ENCODE data around the gene PCDHB2. TPM values are rescaled to one million over a fixed set of nuclear protein-coding genes. Genes with fewer than 3 reads are reported as not detected.
A peak's percentile ranks its signal among the peaks of the same experiment; 100 is the strongest.
"Not testable (repeated sequence)": the region's sequence is repeated elsewhere in the genome, so short reads cannot be mapped to it uniquely, and the experiment has no call there.

PCDHB2 gene
- polyA plus RNA-seq, 2 of the 4 experiments (the other 2 are of a cell fraction): 3.4 to 5.0 TPM

DNA sequence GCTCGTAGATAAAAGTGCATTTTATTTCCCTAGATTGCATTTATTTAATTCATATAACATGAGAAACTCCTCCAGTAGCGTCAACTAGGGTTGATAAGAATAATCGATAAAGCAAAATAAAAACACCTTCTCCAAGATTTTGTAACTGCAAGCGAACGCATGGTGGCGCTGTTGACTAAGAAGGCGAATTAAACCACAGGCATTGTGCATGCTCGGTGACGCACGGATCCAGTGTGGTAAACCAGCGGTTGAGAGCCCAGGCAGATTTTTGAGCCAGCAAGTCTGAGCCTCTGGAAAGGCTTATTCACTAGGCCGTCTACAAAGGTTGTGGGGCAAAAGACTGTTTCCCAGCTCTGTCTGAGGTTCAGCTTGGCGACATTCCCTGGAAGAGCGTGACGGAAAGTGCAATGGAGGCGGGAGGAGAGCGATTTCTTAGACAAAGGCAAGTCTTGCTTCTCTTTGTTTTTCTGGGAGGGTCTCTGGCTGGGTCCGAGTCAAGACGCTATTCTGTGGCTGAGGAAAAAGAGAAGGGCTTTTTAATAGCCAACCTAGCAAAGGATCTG is 5.9 kb downstream of the PCDHB2 start, which contains the start of gene PCDHB3:
Gene PCDHB3 (plus strand): TSS at position 231 of the 563 bp plus-strand sequence. CDS start 177 bp downstream, at position 408.
- TF ChIP-seq GATA3 (IDR thresholded peaks at IDR 0.05; ENCODE audit: borderline replicate concordance) (no peak), CHD2 (IDR thresholded peaks at IDR 0.05; ENCODE audit: low read length, partially characterized antibody) (no peak), NFE2L2 (conservative IDR thresholded peaks at IDR 0.05; ENCODE audit: low read length) (no peak), KDM1A (IDR thresholded peaks at IDR 0.05; ENCODE audit: low read depth) (no peak), JUNB (IDR thresholded peaks at IDR 0.05) (no peak), ZSCAN20 (CRISPR knock-in tag; IDR thresholded peaks at IDR 0.05) (no peak), CBX2 (IDR thresholded peaks at IDR 0.05; ENCODE audit: borderline replicate concordance, low read depth) (no peak), CHD4 (IDR thresholded peaks at IDR 0.05; ENCODE audit: borderline replicate concordance) (no peak)
- TF ChIP-seq, protein P1, sequence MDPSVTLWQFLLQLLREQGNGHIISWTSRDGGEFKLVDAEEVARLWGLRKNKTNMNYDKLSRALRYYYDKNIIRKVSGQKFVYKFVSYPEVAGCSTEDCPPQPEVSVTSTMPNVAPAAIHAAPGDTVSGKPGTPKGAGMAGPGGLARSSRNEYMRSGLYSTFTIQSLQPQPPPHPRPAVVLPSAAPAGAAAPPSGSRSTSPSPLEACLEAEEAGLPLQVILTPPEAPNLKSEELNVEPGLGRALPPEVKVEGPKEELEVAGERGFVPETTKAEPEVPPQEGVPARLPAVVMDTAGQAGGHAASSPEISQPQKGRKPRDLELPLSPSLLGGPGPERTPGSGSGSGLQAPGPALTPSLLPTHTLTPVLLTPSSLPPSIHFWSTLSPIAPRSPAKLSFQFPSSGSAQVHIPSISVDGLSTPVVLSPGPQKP (IDR thresholded peaks at IDR 0.05; ENCODE audit: low read depth, low read length): no peak
- TF ChIP-seq, protein P2, sequence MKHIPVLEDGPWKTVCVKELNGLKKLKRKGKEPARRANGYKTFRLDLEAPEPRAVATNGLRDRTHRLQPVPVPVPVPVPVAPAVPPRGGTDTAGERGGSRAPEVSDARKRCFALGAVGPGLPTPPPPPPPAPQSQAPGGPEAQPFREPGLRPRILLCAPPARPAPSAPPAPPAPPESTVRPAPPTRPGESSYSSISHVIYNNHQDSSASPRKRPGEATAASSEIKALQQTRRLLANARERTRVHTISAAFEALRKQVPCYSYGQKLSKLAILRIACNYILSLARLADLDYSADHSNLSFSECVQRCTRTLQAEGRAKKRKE (CRISPR knock-in tag; IDR thresholded peaks at IDR 0.05; ENCODE audit: low read depth): no peak
- TF ChIP-seq, protein P3, sequence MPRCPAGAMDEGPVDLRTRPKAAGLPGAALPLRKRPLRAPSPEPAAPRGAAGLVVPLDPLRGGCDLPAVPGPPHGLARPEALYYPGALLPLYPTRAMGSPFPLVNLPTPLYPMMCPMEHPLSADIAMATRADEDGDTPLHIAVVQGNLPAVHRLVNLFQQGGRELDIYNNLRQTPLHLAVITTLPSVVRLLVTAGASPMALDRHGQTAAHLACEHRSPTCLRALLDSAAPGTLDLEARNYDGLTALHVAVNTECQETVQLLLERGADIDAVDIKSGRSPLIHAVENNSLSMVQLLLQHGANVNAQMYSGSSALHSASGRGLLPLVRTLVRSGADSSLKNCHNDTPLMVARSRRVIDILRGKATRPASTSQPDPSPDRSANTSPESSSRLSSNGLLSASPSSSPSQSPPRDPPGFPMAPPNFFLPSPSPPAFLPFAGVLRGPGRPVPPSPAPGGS (IDR thresholded peaks at IDR 0.05): no peak
- no peaks in the 10 kb centered on the region for H3K4me1 ChIP-seq
- no peak within 1 kb of the TSS for H3K4me2 ChIP-seq
- ChIA-PET POLR2A (no interaction called here), CTCF (interaction anchor here (1.4 kb wide), 1 partner anchor 231 kb away, joined by 3 read pairs; the partner anchor contains the start of gene PCDHA11)
- peaks cover 19% of the 10 kb centered on the region for H3K9me3 ChIP-seq
- no peak within 1 kb of the TSS for H3K27ac ChIP-seq
- WGBS (ENCODE audit: missing lambda C conversion rate): 65% methylated on average over 19 of the region's 19 CpGs
- FAIRE-seq (no peak), ATAC-seq (no peak), DNase-seq (ENCODE audit: low read depth in 1 of 2, low spot score in 1 of 2) (peak in 1 of 2 experiments; percentile 20)
- no peak within 1 kb of the TSS for H3K4me3 ChIP-seq

DNA sequence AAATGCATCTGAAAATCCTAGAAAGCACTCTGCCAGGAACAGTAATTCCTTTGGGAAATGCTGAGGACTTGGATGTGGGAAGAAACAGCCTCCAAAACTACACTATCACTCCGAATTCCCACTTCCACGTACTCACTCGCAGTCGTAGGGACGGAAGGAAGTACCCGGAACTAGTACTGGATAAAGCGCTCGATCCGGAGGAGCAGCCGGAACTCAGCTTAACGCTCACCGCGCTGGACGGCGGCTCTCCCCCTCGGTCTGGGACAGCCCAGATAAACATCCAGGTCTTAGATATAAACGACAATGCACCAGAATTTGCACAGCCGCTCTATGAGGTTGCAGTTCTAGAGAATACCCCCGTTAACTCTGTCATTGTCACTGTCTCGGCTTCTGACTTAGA is 6.6 kb downstream of the PCDHB2 start:
- Histone ChIP-seq H3K4me3 (no peak overlapping the region), H3K4me1 (no peaks in the 10 kb centered on the region), H3K27ac (no peak overlapping the region), H3K9me3 (peaks cover 14% of the 10 kb centered on the region), H3K4me2 (no peak overlapping the region)
- CTCF ChIA-PET: interaction anchor here (0.6 to 1.4 kb wide), 2 partner anchors 232 to 458 kb away, joined by 3 read pairs; partner anchors contain the start of gene PCDHA11
- POLR2A ChIA-PET: no interaction called here
- ATAC-seq (no peak), FAIRE-seq (no peak), DNase-seq (ENCODE audit: low read depth in 1 of 2, low spot score in 1 of 2) (no peak)
- WGBS (ENCODE audit: missing lambda C conversion rate): 67% methylated on average over 20 of the region's 20 CpGs
- TF ChIP-seq MAZ (IDR thresholded peaks at IDR 0.05; ENCODE audit: borderline replicate concordance, low read depth, low read length) (no peak), JUNB (IDR thresholded peaks at IDR 0.05) (no peak), SMC3 (IDR thresholded peaks at IDR 0.05) (no peak), CEBPB (IDR thresholded peaks at IDR 0.05) (no peak), PHF8 (IDR thresholded peaks at IDR 0.05; ENCODE audit: borderline replicate concordance, low read depth) (no peak), ZNF302 (CRISPR knock-in tag; IDR thresholded peaks at IDR 0.05) (no peak), CBX2 (IDR thresholded peaks at IDR 0.05; ENCODE audit: borderline replicate concordance, low read depth) (no peak)
- TF ChIP-seq, protein P4, sequence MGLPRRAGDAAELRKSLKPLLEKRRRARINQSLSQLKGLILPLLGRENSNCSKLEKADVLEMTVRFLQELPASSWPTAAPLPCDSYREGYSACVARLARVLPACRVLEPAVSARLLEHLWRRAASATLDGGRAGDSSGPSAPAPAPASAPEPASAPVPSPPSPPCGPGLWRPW (IDR thresholded peaks at IDR 0.05): no peak

DNA sequence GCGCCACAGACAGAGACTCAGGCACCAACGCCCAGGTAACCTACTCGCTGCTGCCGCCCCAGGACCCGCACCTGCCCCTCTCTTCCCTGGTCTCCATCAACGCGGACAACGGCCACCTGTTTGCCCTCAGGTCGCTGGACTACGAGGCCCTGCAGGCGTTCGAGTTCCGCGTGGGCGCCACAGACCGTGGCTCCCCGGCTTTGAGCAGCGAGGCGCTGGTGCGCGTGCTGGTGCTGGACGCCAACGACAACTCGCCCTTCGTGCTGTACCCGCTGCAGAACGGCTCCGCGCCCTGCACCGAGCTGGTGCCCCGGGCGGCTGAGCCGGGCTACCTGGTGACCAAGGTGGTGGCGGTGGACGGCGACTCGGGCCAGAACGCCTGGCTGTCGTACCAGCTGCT is 7.7 kb downstream of the PCDHB2 start:
- H3K27ac ChIP-seq; DNase-seq (ENCODE audit: low read depth in 1 of 2, low spot score in 1 of 2); FAIRE-seq; H3K4me2 ChIP-seq; H3K4me1 ChIP-seq; ATAC-seq; H3K4me3 ChIP-seq; CTCF ChIA-PET; POLR2A ChIA-PET: not testable (repeated sequence)
- WGBS (ENCODE audit: missing lambda C conversion rate): 73% methylated on average over 11 of the region's 39 CpGs
- H3K9me3 ChIP-seq: peaks cover 14% of the 10 kb centered on the region

DNA sequence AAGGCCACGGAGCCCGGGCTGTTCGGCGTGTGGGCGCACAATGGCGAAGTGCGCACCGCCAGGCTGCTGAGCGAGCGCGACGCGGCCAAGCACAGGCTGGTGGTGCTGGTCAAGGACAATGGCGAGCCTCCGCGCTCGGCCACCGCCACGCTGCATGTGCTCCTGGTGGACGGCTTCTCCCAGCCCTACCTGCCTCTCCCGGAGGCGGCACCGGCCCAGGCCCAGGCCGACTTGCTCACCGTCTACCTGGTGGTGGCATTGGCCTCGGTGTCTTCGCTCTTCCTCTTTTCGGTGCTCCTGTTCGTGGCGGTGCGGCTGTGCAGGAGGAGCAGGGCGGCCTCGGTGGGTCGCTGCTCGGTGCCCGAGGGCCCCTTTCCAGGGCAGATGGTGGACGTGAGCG is 8.1 kb downstream of the PCDHB2 start:
- H3K4me1 ChIP-seq; POLR2A ChIA-PET; H3K27ac ChIP-seq; CTCF ChIA-PET; DNase-seq (ENCODE audit: low read depth in 1 of 2, low spot score in 1 of 2); H3K4me3 ChIP-seq; ATAC-seq; H3K4me2 ChIP-seq; FAIRE-seq: not testable (repeated sequence)
- WGBS (ENCODE audit: missing lambda C conversion rate): 83% methylated on average over 11 of the region's 38 CpGs
- H3K9me3 ChIP-seq: peaks cover 14% of the 10 kb centered on the region
